T-helper 9 cell (primary cell): ENCODE measurements around the gene PSMA4.
"Not testable (repeated sequence)": the region's sequence is repeated elsewhere in the genome, so short reads cannot be mapped to it uniquely, and the experiment has no call there.

ENCODE experiments used
- DNase-seq: peaks from one replicate; pipeline ENCODE4 v3.0.0-alpha.2; 2020

PSMA4 gene

DNA sequence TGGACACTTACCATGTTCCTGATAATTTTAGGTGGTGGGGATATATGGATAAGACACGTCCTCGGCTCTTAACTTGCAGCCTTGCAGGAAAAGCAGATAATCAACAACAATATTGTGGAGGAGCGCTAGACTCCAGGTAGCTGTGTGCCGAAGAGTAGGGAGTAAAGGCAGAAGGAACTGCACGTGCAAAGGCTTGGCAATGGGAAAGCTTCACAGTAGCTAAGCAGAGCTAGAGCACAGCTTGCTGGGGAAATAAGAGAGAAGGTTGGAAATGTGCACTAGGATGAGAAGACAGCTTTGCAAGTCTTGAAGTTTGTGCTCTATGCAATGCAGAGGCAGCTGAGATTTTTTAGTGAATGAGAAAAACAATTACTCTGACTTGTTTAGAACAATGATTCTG lies 12.4 kb downstream of the PSMA4 start:
- DNase-seq: no peak

DNA sequence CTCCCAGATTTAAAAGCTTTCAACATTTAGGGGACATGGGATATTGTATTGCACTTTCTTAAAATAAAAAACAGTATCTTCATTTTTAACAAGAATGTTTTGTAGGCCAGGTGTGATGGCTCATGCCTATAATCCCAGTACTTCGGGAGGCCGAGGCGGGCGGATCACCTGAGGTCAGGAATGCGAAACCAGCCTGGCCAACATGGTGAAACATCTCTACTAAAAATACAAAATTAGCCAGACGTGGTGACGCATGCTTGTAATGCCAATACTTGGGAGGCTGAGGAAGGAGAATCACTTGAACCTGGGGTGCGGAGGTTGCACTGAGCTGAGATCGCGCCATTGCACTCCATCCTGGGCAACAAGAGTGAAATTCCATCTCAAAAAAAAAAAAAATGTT lies 20.0 kb downstream of the PSMA4 start:
- DNase-seq: not testable (repeated sequence)

DNA sequence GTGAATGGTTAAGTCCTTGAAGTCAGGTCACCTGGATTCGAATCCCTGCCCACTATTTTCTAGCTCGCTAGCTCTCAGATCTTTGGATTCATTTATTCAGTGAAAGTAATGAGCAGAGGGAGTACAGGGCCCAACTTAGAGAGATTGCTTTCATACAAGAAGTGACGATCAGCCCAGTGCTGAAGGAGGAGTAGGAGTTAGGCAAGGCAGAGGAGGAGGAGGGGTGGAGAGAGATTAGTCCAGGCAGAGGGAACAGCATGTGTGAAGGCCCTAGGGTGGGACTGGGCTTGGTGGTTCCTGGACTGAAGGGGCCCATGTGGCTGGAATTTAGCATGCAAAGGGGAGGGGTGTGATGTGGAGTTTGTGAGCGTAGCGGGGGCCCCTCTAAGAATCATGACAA lies 21.2 kb downstream of the PSMA4 start:
- no peak for DNase-seq

DNA sequence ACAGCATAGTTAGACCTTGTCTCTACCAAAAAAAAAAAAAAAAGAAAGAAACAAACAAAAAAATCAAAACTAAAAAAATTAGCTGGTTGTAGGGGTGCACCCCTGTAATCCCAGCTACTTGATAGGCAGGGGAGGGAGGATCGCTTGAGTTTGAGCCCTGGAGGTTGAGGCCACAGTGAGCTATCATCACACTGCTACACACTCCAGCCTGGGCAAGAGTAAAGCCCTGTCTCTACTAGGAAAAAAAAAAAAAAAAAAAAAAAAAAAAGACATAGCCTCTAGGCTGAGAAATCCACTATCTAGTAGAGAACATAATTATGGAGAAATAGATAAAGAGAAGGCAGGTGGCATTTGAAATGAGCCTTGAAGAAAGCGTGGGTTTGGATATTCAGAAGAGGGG lies 22.8 kb downstream of the PSMA4 start:
- DNase-seq: no peak

DNA sequence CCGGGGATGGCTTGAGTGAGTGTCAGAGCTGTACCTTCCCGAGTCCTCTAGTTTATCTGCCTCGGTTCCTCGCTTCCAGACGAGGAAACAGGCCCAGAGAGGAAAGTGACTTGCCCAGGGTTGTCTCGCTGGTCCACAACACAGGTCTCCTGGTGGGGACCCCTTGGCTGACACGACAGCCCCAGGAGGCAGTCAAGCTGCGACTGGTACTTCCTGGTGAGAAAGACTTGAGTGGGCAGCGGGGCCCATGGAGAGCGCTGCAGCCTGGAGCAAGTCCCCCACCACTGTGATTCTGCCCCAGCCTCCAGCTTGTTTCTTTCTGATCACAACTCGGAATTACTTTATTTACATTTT lies 24.5 kb downstream of the PSMA4 start:
- no peak for DNase-seq

DNA sequence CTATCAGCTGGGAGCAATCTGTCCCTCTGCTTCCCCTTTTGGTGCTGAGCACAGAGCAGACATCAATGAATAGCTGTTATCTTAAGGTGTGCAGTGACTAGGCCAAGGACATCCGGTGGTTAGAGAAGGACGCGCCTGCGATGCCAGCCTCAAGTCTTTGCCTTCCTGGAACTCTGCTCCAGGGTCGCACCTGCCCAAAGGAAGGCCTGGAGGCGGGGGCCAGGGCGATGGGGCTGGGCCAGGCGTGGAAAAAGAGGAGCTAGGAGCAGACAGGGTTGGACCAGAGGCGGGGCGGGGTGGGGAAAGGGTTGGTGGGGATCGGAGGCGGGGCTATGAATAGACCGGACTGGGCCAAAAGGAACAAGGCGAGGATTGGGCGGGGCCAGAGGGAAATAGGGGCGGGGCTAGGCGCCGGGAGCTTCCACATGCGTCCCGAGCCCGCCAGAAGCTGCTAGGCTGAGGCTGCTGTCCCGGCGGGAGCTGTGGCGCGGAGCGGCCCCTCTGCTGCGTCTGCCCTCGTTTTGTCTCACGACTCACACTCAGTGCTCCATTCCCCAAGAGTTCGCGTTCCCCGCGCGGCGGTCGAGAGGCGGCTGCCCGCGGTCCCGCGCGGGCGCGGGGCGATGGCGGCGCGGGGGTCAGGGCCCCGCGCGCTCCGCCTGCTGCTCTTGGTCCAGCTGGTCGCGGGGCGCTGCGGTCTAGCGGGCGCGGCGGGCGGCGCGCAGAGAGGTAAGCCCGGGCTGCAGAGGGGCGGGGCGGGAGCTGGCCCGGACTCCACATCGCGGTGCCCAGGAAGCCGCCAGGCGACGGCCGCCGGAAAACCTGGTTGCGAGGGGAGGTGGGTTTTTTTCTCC lies 25.1 kb downstream of the PSMA4 start, which contains the start of gene CHRNA5:
Gene CHRNA5, plus strand, starts transcription at position 424 of the 854 bp plus-strand sequence. Its CDS starts 200 bp downstream, at position 624.
- DNase-seq: peak; percentile 62

DNA sequence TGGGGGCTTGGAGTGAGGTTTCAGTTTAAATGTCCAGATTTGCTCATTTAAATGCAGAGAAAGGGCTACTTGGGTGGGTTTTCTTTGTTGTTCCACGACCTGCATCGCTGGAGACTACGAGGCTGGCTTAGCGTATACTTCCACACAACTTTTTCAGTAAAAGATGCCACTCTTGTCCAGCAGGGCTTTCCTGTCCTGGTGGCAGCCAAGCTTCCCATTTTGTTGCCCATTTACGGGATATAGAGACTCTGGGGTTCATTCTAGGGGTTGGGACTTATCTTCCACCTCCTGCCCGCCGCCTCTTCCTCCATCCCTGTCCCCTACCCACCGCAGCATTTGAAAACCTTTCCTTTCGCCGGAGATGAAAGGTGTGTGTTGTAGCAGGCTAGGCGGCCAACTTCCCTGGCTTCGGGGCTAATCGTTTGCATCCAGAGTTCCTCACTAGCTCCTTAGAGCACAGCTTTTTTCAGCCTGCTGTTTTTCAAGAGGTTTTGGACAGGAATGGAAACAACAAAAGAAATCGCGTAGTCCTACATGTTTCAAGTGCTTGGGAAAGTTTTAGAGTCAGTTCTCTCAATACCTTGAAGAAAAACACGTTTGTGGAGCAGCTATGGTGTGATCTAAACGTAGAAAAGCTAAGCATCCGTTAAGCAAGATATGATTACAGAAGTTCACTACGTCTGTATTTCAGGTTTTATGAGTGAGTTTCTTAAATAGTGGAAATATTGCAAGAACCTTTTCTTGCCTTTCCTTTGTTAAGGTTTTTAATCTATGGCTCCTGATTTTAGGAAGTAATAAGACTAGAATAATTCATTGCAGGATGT lies 25.9 kb downstream of the PSMA4 start:
- no peak for DNase-seq

DNA sequence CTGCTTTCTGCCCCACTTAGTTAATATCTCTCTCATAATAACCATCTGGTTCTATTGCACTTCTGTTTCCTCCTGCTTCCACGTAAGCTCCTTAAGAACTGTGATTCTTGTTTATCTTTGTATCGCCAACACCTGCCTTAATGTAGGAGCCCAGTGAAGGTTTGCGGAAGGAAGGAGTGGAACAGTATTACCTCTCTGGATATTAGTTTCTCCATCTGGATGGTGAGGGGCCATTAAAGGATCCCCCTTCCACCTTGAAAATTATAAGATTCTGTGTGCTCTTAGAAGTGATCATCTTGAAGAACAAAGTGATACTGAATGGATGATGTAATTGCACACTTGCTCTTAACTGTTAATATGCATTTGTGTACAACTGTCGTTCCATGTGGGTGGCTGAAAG lies 27.3 kb downstream of the PSMA4 start:
- DNase-seq: no peak

DNA sequence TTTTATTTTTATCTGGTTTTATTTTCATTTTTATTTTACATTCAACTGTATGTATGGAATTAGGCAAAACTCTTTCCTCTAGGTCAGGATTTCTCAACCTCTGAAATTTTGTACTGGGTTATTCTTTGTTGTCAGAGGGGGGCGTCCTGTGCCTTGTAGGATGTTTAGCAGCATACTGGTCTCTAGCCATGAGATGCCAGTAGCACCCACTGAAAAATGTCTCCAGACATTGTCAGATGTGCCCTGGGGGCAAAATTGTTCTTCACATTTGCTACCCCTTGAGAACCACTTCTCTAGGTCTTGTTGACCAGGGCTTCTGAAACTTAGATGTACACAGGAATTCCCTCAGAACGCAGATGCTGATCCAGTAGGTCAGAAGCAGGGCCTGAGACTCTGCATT lies 30.5 kb downstream of the PSMA4 start:
- DNase-seq: no peak

DNA sequence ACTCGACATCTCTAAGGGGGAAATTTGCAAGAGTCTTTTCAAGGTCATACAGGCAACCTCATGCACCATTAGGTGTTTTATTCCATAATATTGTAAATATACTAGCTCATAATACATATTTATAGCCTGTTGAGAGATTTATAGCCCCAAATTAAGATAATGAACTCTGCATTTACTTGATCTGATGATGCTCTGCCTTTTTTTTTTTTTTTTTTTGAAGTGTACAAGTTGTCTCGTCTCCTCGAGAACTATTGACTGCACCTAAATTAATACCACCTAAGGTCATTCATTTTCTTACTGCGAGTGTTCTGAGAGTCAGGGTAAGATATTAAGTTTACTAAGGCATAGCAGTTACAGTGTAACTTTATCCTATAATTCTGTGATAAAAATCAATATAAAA lies 31.1 kb downstream of the PSMA4 start:
- DNase-seq: no peak

DNA sequence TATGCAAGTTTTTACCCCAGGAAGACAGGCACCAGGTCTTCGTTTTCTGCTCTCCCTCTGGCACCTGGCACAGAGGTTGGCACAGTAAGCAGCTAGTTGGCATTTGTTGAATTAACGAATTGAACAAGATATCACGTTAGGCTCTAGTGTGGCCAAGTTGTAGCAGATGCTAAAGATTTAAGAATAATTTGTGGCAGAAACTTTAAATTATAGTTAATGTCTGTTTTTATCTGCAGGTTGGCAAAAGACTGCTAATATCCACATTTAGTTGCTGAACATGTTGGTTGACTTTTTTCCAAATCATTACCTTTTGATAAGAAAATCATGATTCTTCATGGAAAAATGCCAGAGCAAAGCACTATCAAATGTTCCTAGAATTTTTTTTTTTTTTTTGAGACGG lies 33.2 kb downstream of the PSMA4 start:
- DNase-seq: no peak

DNA sequence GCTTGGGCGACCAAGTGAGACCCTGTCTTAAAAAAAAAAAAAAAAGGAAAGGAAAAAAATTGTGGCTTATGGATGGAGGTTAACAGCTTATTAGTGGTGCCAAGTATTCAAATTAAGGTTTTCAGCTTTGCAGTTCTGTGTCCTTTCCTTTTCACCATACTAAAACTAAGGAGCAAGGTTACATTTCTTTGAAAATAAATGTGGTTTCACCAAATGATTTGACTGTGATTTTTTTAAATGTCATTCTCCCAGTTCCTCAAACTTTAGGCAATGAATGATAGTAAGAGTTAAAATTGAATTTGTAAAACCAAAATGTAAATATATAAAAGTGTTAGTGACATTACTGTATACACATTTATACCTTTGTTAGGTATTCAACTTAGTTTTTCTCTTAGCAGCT lies 34.7 kb downstream of the PSMA4 start:
- DNase-seq: no peak

DNA sequence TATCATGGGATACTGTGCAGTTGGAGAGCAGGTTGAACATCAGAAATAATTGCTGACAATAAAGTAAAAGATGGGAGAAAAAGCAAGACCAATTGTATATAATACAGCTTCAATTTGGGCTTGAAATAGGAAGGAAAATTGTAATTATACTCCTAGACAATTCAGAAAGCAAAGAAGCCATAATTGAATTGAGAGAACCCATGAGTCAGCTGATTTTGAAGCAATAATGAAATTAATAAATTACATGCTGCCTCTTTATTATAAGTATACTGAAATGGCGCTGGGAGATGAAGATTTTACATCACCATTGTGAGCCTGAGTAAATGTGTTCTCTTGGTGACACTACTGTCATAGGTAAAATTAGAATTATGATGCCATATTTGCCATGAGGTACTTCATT lies 57.3 kb downstream of the PSMA4 start:
- DNase-seq: no peak

DNA sequence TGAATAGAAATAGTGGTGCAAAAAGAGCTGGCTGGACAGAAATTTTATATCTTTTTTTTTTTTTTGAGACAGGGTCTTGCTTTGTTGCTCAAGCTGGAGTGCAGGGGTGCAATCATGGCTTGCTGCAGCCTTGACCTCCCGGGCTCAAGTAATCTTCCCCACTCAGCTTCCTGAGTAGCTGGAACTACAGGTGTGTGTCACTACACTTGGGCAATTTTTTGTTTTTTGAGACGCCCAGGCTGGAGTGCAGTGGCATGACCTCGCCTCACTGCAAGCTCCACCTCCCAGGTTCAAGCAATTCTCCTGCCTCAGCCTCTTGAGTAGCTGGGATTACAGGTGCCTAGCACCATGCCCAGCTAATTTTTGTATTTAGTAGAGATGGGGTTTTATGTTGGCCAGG lies 58.1 kb downstream of the PSMA4 start:
- no peak for DNase-seq

DNA sequence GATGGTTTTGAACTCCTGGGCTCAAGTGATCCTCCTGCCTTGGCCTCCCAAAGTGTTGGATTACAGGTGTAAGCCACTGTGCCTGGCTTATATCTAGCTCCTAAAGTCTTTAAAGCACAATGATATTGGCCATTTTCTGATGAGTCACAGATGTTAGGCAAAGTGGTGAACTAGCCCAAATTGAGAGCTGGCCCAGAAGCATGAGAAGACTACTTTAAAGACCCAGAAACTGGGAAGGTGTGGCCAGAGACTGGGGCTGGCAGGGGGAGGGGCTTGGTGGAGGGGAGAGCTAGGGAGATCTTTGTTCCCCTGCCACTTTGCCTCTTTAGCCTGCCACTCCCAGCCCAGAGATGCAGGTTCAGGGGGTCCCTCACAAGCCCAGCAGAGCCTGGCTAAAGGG lies 58.9 kb downstream of the PSMA4 start:
- no peak for DNase-seq
